Lower lobe of right lung (tissue), 2 donors: ENCODE measurements around the gene SRGAP3. TPM values are rescaled to one million over a fixed set of nuclear protein-coding genes. Genes with fewer than 3 reads are reported as not detected.

Source experiments
- ATAC-seq, 2 donors: fragments of 200-7000 bp; cut with Tn5 transposase; one replicate each; pipeline ENCODE4 v1.9.1; 2020 to 2022; ENCODE audit warnings: mild to moderate bottlenecking in 2 of 2, moderate library complexity in 2 of 2
- DNase-seq: peaks from one replicate; pipeline ENCODE4 v3.0.0-alpha.2; 2020
- H3K27ac ChIP-seq: fragments of 200-600 bp; one replicate; pipeline ENCODE4 v1.8.0; 2022
- H3K27me3 ChIP-seq: fragments of 200-600 bp; one replicate; pipeline ENCODE4 v1.8.0; 2022; ENCODE audit warnings: low read depth
- H3K36me3 ChIP-seq: fragments of 200-600 bp; one replicate; pipeline ENCODE4 v1.8.0; 2022; ENCODE audit warnings: mild to moderate bottlenecking
- H3K4me1 ChIP-seq: fragments of 200-600 bp; one replicate; pipeline ENCODE4 v1.8.0; 2022
- H3K4me3 ChIP-seq: fragments of 200-600 bp; one replicate; pipeline ENCODE4 v1.8.0; 2022; ENCODE audit warnings: mild to moderate bottlenecking
- H3K9me3 ChIP-seq: fragments of 200-600 bp; one replicate; pipeline ENCODE4 v1.8.0; 2022
- intact Hi-C: fragments of 100-400 bp; cut with DNase I; formaldehyde crosslinking; loops from one replicate; pipeline ENCODE4 v1.11.0; 2022
- total RNA-seq: library from RNA; stranded (reverse); fragmentation: NEBNext Ultra II Directional; extraction: Animal tissue kit (Norgen Biotek cat#: 25700); gene quantifications from one replicate; pipeline ENCODE4 v1.2.1, GENCODE V29; 2021
- TF ChIP-seq, protein P1 (sequence below): fragments of 200-600 bp; IDR thresholded peaks from one replicate; pipeline ENCODE4 v1.8.0; 2022; ENCODE audit warnings: antibody characterized with exemption, mild to moderate bottlenecking
- donor health status: DM: no; HTN: yes; CAD: no; lungs with severe emphysema.

SRGAP3 gene
- total RNA-seq, 1 donor from 2014 or later = 7.8 TPM

DNA sequence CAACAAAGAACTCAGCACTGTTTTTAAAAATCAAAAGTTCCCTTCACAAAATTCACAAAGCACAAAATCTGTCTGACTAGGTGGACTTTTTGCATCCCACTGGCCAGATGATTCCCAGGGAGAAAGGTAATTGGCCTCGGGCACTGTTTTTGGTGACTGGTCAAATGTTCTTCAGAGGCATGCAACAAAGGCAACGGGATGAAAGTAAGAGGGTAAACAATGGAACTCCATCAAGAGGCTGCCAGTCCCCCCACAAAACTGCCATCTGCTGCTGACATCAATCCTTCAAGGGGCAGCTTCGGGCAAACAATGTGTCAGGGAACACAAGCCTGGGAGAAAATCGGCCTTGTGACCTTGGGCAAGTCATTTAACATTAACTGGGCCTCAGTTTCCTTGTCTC is 3.3 kb downstream of the SRGAP3 start:
- intact Hi-C loops = no loop called here
- no peaks in the 10 kb centered on the region for H3K9me3 ChIP-seq
- no peak for ATAC-seq
- TF ChIP-seq, protein P1, sequence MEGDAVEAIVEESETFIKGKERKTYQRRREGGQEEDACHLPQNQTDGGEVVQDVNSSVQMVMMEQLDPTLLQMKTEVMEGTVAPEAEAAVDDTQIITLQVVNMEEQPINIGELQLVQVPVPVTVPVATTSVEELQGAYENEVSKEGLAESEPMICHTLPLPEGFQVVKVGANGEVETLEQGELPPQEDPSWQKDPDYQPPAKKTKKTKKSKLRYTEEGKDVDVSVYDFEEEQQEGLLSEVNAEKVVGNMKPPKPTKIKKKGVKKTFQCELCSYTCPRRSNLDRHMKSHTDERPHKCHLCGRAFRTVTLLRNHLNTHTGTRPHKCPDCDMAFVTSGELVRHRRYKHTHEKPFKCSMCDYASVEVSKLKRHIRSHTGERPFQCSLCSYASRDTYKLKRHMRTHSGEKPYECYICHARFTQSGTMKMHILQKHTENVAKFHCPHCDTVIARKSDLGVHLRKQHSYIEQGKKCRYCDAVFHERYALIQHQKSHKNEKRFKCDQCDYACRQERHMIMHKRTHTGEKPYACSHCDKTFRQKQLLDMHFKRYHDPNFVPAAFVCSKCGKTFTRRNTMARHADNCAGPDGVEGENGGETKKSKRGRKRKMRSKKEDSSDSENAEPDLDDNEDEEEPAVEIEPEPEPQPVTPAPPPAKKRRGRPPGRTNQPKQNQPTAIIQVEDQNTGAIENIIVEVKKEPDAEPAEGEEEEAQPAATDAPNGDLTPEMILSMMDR = no peak
- H3K27me3 ChIP-seq = no peaks in the 10 kb centered on the region
- DNase-seq = no peak
- H3K4me1 ChIP-seq = peaks cover 21% of the 10 kb centered on the region
- no peaks in the 10 kb centered on the region for H3K36me3 ChIP-seq
- H3K27ac ChIP-seq = no peak overlapping the region
- H3K4me3 ChIP-seq = no peak overlapping the region

DNA sequence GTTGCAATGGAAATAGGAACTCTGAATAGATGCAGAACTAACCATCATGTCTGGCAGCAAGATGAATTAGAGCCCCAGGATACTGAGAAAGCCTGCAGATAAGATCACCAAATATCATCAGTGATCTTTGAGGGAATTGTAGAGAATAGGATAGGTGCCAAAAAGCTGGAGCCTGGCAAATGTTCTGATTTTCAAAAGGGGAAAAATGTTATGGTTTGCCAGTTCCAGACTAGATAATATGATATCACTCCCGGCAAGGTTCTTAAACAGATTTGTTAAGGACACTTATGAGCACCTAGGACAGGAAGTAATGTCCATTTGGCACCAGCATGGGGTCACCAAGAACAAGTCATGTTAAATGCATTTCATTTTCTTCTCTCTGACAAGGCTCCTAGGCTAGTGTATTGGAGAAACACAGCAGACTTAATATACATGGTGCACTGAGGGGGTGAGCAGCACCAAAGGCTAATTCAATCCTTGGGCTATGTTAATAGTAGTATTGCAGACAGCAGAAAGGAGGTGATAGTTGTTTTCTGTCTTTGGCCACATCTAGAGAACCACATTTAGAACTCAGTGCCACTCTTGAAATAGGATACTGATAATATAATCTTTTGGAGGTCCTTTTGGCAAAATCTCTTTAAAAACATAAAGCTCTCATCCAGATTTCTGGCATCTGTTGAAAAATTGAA is 4.8 kb downstream of the SRGAP3 start:
- peaks cover 15% of the 10 kb centered on the region for H3K4me1 ChIP-seq
- no peaks in the 10 kb centered on the region for H3K9me3 ChIP-seq
- DNase-seq = no peak
- intact Hi-C loops = no loop called here
- no peak overlapping the region for H3K4me3 ChIP-seq
- no peak overlapping the region for H3K27ac ChIP-seq
- no peaks in the 10 kb centered on the region for H3K36me3 ChIP-seq
- TF ChIP-seq, protein P1 = no peak
- no peaks in the 10 kb centered on the region for H3K27me3 ChIP-seq
- no peak for ATAC-seq

DNA sequence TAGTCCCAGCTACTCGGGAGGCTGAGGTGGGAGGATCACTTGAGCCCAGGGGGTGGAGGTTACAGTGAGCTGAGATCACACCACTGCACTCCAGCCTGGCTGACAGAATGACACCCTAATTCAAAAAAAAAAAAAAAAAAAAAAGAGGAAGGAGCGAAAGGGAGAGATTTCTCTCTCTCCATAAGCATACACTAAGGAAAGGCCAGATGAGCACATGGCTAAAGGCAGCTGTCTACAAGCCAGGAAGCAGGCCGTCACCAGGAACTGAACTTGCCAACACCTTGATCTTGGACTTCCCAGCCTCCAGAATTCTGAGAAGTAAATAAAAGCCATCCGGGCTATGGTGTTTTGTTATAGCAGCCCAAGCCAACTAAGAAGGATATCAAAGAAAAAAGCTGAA is 7.5 kb downstream of the SRGAP3 start:
- H3K4me3 ChIP-seq = no peak overlapping the region
- intact Hi-C loops = no loop called here
- no peak overlapping the region for H3K27ac ChIP-seq
- H3K36me3 ChIP-seq = no peaks in the 10 kb centered on the region
- no peaks in the 10 kb centered on the region for H3K9me3 ChIP-seq
- TF ChIP-seq, protein P1 = no peak
- ATAC-seq (no peak), DNase-seq (no peak)
- H3K4me1 ChIP-seq = no peaks in the 10 kb centered on the region
- no peaks in the 10 kb centered on the region for H3K27me3 ChIP-seq

DNA sequence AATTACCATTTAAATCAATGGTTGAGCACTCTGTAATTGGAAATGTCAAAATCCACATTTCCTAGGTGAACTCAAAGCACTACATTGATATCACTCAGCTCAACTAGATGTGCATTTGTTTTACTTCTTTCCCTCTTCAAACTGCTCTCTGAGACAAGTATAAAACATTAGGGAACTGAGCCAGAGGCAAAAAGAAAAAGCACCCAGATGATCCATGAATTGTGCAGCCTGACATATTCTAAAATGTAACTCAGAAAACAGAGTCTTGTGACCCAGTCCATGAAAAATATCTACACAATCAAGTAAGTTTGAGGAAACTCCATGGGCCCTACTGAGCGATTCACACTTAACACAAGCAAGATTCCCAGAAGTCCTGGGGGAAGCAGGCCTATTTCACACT is 9.8 kb downstream of the SRGAP3 start:
- no peak for ATAC-seq
- Histone ChIP-seq H3K4me3 (no peak overlapping the region), H3K27me3 (no peaks in the 10 kb centered on the region), H3K9me3 (no peaks in the 10 kb centered on the region), H3K4me1 (no peaks in the 10 kb centered on the region), H3K36me3 (no peaks in the 10 kb centered on the region), H3K27ac (no peak overlapping the region)
- intact Hi-C loops = no loop called here
- DNase-seq = no peak
- TF ChIP-seq, protein P1 = no peak

DNA sequence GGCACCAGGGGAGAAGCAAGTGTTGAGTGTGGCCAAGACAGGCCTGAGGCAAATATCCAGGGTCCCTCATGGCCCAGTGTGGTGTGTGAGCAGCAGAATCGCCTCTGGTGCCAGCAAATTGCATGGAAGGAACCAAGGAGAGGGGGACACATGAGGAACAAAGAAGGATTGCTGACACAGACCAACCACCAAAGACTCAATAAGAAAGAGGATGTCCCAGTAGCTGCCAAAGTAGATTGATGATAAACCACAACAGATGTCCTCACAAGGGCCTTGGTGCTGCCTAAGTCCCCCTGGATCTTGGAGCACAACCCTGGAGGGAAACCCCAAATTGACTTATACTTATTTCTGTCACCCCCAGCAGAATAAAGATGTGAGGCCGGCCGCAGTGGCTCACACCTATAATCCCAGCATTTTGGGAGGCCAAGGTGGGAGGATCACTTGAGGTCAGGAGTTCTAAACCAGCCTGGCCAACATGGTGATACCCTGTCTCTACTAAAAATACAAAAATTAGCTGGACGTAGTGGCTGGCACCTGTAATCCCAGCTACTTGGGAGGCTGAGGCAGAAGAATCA is 10.6 kb downstream of the SRGAP3 start:
- DNase-seq (no peak), ATAC-seq (no peak)
- intact Hi-C loops = no loop called here
- no peaks in the 10 kb centered on the region for H3K36me3 ChIP-seq
- H3K27ac ChIP-seq = no peak overlapping the region
- H3K4me1 ChIP-seq = no peaks in the 10 kb centered on the region
- H3K9me3 ChIP-seq = no peaks in the 10 kb centered on the region
- TF ChIP-seq, protein P1 = no peak
- H3K4me3 ChIP-seq = no peak overlapping the region
- H3K27me3 ChIP-seq = no peaks in the 10 kb centered on the region
